Inflammatory macrophage treated with lipopolysaccharide for 4 hours (primary cell): ENCODE results near the gene IL22RA1.

ENCODE experiments used
- DNase-seq: peaks from one replicate; pipeline ENCODE4 v3.0.0-alpha.2; 2020

The IL22RA1 gene, protein sequence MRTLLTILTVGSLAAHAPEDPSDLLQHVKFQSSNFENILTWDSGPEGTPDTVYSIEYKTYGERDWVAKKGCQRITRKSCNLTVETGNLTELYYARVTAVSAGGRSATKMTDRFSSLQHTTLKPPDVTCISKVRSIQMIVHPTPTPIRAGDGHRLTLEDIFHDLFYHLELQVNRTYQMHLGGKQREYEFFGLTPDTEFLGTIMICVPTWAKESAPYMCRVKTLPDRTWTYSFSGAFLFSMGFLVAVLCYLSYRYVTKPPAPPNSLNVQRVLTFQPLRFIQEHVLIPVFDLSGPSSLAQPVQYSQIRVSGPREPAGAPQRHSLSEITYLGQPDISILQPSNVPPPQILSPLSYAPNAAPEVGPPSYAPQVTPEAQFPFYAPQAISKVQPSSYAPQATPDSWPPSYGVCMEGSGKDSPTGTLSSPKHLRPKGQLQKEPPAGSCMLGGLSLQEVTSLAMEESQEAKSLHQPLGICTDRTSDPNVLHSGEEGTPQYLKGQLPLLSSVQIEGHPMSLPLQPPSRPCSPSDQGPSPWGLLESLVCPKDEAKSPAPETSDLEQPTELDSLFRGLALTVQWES

GRCh38 chr1:24142546-24143534, at the start of gene IL22RA1:
Gene IL22RA1 (minus strand): TSS chr1:24143140. CDS start chr1:24143082, 58 bp downstream.
- DNase-seq, result no peak

GRCh38 chr1:24191860-24192259, 48.9 kb upstream of the IL22RA1 start:
- peak; percentile 95 for DNase-seq

DNA sequence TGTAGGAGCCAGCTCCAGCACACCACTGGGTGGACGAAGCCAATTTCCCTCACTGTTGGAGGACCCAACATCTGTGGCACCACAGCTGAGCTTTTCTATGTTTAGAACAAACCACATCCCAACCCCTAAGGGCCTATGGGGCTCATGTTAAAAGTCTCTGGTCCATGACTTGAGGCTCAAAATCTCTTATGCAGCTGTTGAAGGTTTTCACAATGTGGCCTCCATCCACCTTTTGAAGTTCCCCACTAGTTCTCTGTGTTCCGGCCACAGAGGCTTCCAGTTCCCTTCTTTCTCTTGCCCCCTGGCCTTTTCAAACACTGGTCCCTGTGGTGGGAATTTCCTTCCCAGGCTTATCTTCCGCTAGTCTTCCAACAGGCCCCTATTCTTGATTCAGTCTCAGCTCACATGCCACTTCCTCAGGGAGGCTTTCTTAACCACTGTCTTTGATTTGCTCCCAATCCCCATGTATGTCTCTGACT, 48.1 kb upstream of the IL22RA1 start:
- DNase-seq, result peak; percentile 69

DNA sequence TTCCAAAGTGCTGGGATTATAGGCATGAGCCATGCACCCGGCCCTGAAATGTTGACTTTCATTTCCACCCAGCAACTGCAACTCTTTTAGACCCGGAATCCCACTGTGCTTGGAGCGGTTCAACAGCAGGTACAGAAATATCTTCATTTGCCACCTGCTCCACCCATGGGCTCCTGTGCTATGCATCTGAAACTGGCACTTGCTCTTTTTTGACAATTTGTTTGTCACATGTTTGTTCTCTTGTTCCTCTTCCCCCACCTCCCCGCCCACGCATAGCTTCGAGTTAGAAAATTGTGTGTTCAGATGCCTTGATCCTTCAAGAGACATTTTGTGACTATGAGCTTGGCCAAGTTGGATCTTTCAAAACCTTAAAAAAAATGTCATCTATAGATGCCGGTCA, 46.6 kb upstream of the IL22RA1 start:
- peak; percentile 92 for DNase-seq

- DNase-seq, result peak; percentile 63
Observed at GRCh38 chr1:24186993-24187790, 44.3 kb upstream of the IL22RA1 start, which contains the start of gene IFNLR1. Gene IFNLR1 (minus strand): TSS chr1:24187289. CDS start chr1:24187248, 41 bp downstream.

DNA sequence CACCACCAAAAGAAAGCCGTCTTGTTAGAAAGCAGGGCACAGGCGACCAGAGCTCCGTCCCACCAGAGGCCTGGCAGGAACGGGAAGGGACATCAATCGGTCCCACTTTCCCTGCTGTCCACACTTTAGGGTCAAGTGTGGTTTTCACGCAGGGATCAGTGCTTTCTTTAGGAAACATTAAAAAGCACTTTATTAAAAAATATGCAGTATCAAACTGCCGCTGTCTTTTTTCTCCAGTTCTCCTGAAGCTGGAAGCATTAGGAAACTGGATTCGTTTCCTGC, 43.7 kb upstream of the IL22RA1 start:
- no peak for DNase-seq

GRCh38 chr1:24186031-24186710, 43.2 kb upstream of the IL22RA1 start:
- no peak for DNase-seq

- DNase-seq, result no peak
Observed at GRCh38 chr1:24185076-24185475, 42.1 kb upstream of the IL22RA1 start.

DNA sequence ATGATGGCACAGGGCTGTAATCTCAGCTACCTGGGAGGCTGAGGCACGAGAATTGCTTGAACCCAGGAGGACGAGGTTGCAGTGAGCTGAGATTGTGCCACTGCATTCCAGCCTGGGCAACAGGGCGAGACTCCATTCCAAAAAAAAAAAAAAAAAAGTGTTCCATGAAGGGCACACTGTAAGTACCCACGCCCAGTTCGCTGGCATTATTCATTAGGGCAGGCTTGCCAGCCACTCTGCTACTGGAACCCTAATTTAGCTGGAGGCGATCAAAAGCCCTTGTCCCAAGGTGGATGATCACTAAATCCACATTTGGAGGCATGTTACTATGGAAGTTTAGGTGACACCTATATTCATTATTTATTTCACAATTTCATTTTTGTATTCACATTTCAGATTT, 39.1 kb upstream of the IL22RA1 start:
- no peak for DNase-seq

DNA sequence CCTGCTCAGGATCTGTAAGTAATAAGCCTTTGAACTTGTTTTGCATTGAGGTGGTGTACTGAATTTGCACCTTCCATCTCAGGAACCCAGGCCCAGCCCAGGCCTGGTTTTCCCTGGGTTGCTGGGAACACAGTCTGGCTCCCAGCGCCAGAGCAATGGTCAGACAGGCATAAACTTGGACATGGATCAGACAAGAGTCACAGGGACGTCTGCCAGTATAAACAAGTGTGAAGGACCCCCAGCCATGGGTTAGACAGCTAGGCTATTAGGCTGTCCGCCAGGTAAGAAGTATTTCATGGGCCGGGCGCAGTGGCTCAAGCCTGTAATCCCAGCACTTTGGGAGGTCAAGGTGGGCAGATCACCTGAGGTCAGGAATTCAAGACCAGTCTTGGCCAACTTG, 38.7 kb upstream of the IL22RA1 start:
- DNase-seq, result no peak

- DNase-seq, result no peak
Observed at GRCh38 chr1:24180676-24181075, 37.7 kb upstream of the IL22RA1 start.

- DNase-seq, result peak; percentile 37
Observed at GRCh38 chr1:24179251-24179840, 36.4 kb upstream of the IL22RA1 start.

GRCh38 chr1:24178407-24178806, 35.5 kb upstream of the IL22RA1 start:
- peak; percentile 35 for DNase-seq

GRCh38 chr1:24177161-24177560, 34.2 kb upstream of the IL22RA1 start:
- DNase-seq, result no peak

GRCh38 chr1:24175033-24175755, 32.3 kb upstream of the IL22RA1 start:
- no peak for DNase-seq

DNA sequence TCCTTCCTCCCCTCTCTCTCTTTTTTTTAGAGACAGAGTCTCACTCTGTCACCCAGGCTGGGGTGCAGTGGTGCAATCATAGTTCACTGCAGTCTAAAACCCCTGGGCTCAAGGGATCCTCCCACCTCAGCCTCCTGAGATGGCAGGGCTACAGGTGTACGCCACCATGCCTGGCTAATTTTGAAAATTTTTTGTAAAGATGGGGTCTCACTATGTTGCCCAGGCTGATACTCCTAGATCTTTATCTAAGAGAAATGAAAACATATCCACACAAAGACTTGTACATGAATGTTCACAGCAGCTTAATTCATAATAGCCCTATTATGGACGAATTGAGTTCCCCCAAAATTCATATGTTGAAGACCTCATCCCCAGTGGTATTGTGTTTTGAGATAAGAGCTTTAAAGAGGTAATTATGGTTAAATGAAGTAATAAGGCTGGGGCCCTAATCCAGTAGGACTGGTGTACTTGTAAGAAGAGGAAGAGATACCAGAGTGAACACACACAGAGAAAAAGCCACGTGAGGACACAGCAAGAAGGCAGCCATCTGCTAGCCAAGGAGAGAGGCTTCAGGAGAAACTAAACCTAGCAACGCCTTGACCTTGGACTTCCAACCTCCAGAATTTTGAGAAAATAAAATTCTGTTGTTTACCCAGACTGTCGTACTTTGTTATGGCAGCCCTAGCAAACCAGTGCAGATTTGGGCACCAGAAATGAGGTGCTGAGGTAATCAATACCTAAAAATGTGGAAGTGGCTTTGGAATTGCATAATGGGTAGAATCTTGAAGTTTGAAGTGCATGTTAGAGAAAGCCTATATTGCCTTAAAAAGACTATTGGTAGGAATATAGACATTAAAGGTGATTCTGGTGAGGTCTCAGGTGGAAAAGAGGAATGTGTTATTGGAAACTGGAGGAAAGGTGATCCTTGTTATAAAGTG, 31.0 kb upstream of the IL22RA1 start:
- peak; percentile 51 for DNase-seq

GRCh38 chr1:24172598-24172997, 29.7 kb upstream of the IL22RA1 start:
- DNase-seq, result no peak

DNA sequence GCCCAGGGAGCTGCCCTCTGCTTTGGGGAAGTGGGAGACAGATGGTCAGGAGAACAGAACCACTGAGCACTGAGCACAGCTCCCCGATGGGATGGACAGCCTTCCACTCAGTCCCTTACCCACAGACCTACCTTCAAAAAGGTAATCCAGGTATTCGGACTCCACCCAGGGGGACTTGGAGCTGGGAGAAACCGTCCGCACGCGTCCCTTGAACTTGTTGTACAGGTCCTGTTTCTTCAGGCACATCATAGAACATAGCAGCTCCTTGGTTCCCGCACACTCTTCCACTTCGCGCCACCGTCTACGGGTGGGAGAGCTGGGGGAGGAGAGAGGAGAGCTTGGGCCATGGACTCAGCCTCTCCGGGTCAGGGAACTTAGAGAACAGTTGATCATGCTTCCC, 26.3 kb upstream of the IL22RA1 start:
- no peak for DNase-seq

- no peak for DNase-seq
Observed at GRCh38 chr1:24168245-24168644, 25.3 kb upstream of the IL22RA1 start.

DNA sequence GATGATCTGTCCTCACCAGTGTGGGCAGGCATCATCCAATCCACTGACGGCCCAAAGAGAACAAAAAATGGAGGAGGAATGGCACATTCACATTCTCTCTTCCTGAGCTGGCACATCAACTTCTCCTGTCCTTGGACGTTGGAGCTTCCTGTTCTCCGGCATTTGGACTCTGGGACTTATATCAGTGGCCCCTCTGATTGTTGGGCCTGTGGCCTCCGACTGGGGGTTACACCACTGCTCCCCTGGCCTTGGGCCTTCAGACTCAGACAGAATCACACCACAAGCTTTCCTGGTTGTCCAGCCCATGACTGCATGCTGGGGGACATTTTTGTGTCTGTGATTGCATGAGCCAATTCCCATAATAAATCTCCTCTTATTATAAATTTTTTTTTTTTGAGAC, 24.1 kb upstream of the IL22RA1 start:
- DNase-seq, result no peak
